ENCODE results near the gene LAIR1.

- TF ChIP-seq CTCF (IDR thresholded peaks at IDR 0.05; ENCODE audit: insufficient read depth, low read length, poor library complexity, severe bottlenecking) (no peak), EZH2phosphoT487 (conservative IDR thresholded peaks at IDR 0.05; ENCODE audit: low read length) (no peak)
These were observed 18.6 kb upstream of the LAIR1 start for GRCh38 chr19:54383330-54383729.

All from SU-DHL-6 (cell line).